K562 (cell line): Measurements from ENCODE around the gene HRC. TPM values are rescaled to one million over a fixed set of nuclear protein-coding genes. Genes with fewer than 3 reads are reported as not detected.

ENCODE experiments used
- ARID3A ChIP-seq: IDR thresholded peaks from 2 replicates; pipeline ENCODE4 v1.6.1; 2012; ENCODE audit warnings: low read depth, low read length, improper control_type of control experiment, borderline replicate concordance
- ATF1 ChIP-seq, 2 experiments: fragments of 450-650 bp in 1 of 2; IDR thresholded peaks; 2 replicates each; pipeline ENCODE4 v1.6.1; 2016; ENCODE audit warnings: missing compliant biosample characterization in 1 of 2, missing genetic modification characterization in 1 of 2
- CBFB ChIP-seq: sonication (generic); formaldehyde crosslinking; IDR thresholded peaks from 2 replicates; pipeline ENCODE4 v1.4.0; 2020; ENCODE audit warnings: mild to moderate bottlenecking, missing genetic modification reagents
- DACH1 ChIP-seq: fragments of 450-650 bp; IDR thresholded peaks from 2 replicates; pipeline ENCODE4 v1.6.1; 2018; ENCODE audit not compliant: partially characterized antibody
- EHMT2 ChIP-seq: fragments of 450-650 bp; IDR thresholded peaks from 2 replicates; pipeline ENCODE4 v1.6.1; 2018; ENCODE audit warnings: antibody characterized with exemption
- GATAD2B ChIP-seq: fragments of 450-650 bp; IDR thresholded peaks from 2 replicates; pipeline ENCODE4 v1.6.1; 2017; ENCODE audit warnings: mild to moderate bottlenecking, borderline replicate concordance
- GTF2E2 ChIP-seq: fragments of 200-800 bp; sonication (Bioruptor generic); IDR thresholded peaks from 2 replicates; pipeline ENCODE4 v1.6.1; 2016; ENCODE audit warnings: missing genetic modification characterization, missing compliant biosample characterization
- MNT ChIP-seq, 2 experiments: fragments of 450-650 bp; conservative IDR thresholded peaks; 2 replicates each; pipeline ENCODE4 v1.6.1; 2017; ENCODE audit warnings: mild to moderate bottlenecking in 2 of 2, moderate library complexity in 2 of 2
- NCOA2 ChIP-seq, 2 experiments: fragments of 450-650 bp; IDR thresholded peaks; 2 replicates each; pipeline ENCODE4 v1.6.1; 2018; ENCODE audit warnings: mild to moderate bottlenecking in 2 of 2, moderate library complexity in 1 of 2; ENCODE audit not compliant: partially characterized antibody in 2 of 2
- NFE2 ChIP-seq: IDR thresholded peaks from 2 replicates; pipeline ENCODE4 v1.6.1; 2014; ENCODE audit warnings: antibody characterized with exemption, low read depth
- RB1 ChIP-seq: fragments of 450-650 bp; IDR thresholded peaks from 2 replicates; pipeline ENCODE4 v1.6.1; 2017; ENCODE audit warnings: low read depth, mild to moderate bottlenecking
- RBFOX2 ChIP-seq: fragments of 200-400 bp; formaldehyde crosslinking; IDR thresholded peaks from 2 replicates; pipeline ENCODE4 v1.6.1; 2017; ENCODE audit warnings: low read depth, mild to moderate bottlenecking, low read length, moderate library complexity
- SMAD4 ChIP-seq: fragments of 250-450 bp; sonication (Bioruptor Pico); conservative IDR thresholded peaks from 2 replicates; pipeline ENCODE4 v1.8.0; 2021; ENCODE audit warnings: inconsistent platforms, mild to moderate bottlenecking, moderate library complexity
- TFAP4 ChIP-seq: sonication (generic); formaldehyde crosslinking; IDR thresholded peaks from 2 replicates; pipeline ENCODE4 v1.8.0; 2022; ENCODE audit warnings: missing genetic modification reagents, mild to moderate bottlenecking, moderate library complexity, borderline replicate concordance
- TRIM24 ChIP-seq, 2 experiments: fragments of 450-650 bp; IDR thresholded peaks; 2 replicates each; pipeline ENCODE4 v1.6.1; 2016
- TRIM28 ChIP-seq: fragments of 450-650 bp; IDR thresholded peaks from 2 replicates; pipeline ENCODE4 v1.6.1; 2017
- ZBTB11 ChIP-seq, 3 experiments: fragments of 200-800 bp in 1 of 3; fragments of 250-450 bp in 1 of 3; fragments of 450-650 bp in 1 of 3; sonication (Bioruptor Pico) in 1 of 3; sonication (Bioruptor generic) in 1 of 3; formaldehyde crosslinking in 1 of 3; IDR thresholded peaks; 2 replicates each; pipeline versions ENCODE4 v1.6.1 to v1.8.0; 2016 to 2022; ENCODE audit warnings: mild to moderate bottlenecking in 2 of 3, missing genetic modification characterization in 2 of 3, missing compliant biosample characterization in 1 of 3, moderate library complexity in 1 of 3
- ZNF639 ChIP-seq, 2 experiments: fragments of 200-800 bp in 1 of 2; sonication (Bioruptor generic) in 1 of 2; sonication (generic) in 1 of 2; formaldehyde crosslinking in 1 of 2; IDR thresholded peaks in 1 of 2; conservative IDR thresholded peaks in 1 of 2; 2 replicates each; pipeline versions ENCODE4 v1.5.0 to v1.6.1; 2016 to 2020; ENCODE audit warnings: missing compliant biosample characterization in 1 of 2, missing genetic modification characterization in 1 of 2, missing genetic modification reagents in 1 of 2
- polyA plus RNA-seq, 8 experiments: library from polyadenylated mRNA; depleted of rRNA in 4 of 8; stranded (reverse) in 5 of 8; unstranded in 3 of 8; fragments of >200 nt; fragmentation: Nextera tagmentation in 2 of 8; fragmentation: Illumina TruSeq in 1 of 8; extraction: Ambion mirVana in 2 of 8; extraction: Trizol in 1 of 8; gene quantifications; 2 replicates each; pipeline versions ENCODE4 v1.2.1 to v1.2.3, GENCODE V29; 2011 to 2014; ENCODE audit warnings: inconsistent platforms in 1 of 8, missing spikeins in 1 of 8
- total RNA-seq, 7 experiments: library from RNA; depleted of rRNA in 6 of 7; stranded (reverse); fragments of >200 nt in 6 of 7; fragmentation: Illumina TruSeq in 2 of 7; extraction: Trizol in 2 of 7; gene quantifications; 2 replicates each; pipeline versions ENCODE4 v1.2.1 to v1.2.3, GENCODE V29; 2011 to 2021; ENCODE audit warnings: low replicate concordance in 1 of 7

HRC gene
- total and polyA plus RNA-seq, 9 of the 15 experiments (the other 6 are each of a cell fraction or from before 2014, with no cell fraction given) = 0.66 to 18.7 (median 13.1) TPM

- TF ChIP-seq ZNF639 (CRISPR knock-in tag; conservative IDR thresholded peaks at IDR 0.05 in 1 of 2, IDR thresholded peaks at IDR 0.05 in 1 of 2) = 0 out of 4 replicates have a peak, but pooled peaks of 1 of the 2 experiments have one; percentile 30
- TF ChIP-seq DACH1 = peak; percentile 66
- no peak for TF ChIP-seq ATF1 (CRISPR knock-in tag; IDR thresholded peaks at IDR 0.05)
- TF ChIP-seq ATF1 (tag; IDR thresholded peaks at IDR 0.05) = peak; percentile 48
- TF ChIP-seq TRIM28 = no peak
- no peak for TF ChIP-seq NFE2
- TF ChIP-seq GTF2E2 (tag) = no peak
- no peak for TF ChIP-seq TRIM24 (IDR thresholded peaks at IDR 0.05)
- TF ChIP-seq TFAP4 (CRISPR knock-in tag) = peak; percentile 98
- 0 out of 4 replicates have a peak, but pooled peaks have one; percentile 11 to 23 for TF ChIP-seq MNT (conservative IDR thresholded peaks at IDR 0.05)
- TF ChIP-seq NCOA2 (IDR thresholded peaks at IDR 0.05; ENCODE audit: partially characterized antibody in 2 of 2) = no peak
- TF ChIP-seq GATAD2B = no peak
- TF ChIP-seq ZBTB11 (CRISPR knock-in tag; IDR thresholded peaks at IDR 0.05) = no peak
- TF ChIP-seq ARID3A = no peak
- no peak for TF ChIP-seq RB1
- peak; percentile 75 for TF ChIP-seq EHMT2
- peak; percentile 38; the same call in 1 of the 2 replicates for TF ChIP-seq RBFOX2
- no peak for TF ChIP-seq SMAD4 (CRISPR knock-in tag)
- TF ChIP-seq CBFB (CRISPR knock-in tag) = no peak
Observed at GRCh38 chr19:49200238-49200862, 45.2 kb upstream of the HRC start (continued).
